Tibial nerve (tissue), 4 donors: ENCODE data around the gene GNL1. TPM values are rescaled to one million over a fixed set of nuclear protein-coding genes. Genes with fewer than 3 reads are reported as not detected.
"Not testable (repeated sequence)": the region's sequence is repeated elsewhere in the genome, so short reads cannot be mapped to it uniquely, and the experiment has no call there.

Experiments used
- DNase-seq, 2 donors: peaks; one replicate each; pipeline ENCODE4 v3.0.0-alpha.2; 2019; ENCODE audit warnings: low spot score in 2 of 2
- H3K27ac ChIP-seq, 4 donors: fragments of 200-600 bp; sonication (generic) in 3 of 4; one replicate each; pipeline ENCODE4 v1.5.1; 2017 to 2019; ENCODE audit warnings: mild to moderate bottlenecking in 1 of 4
- H3K27me3 ChIP-seq, 2 donors: fragments of 200-600 bp; sonication (generic) in 1 of 2; one replicate each; pipeline versions ENCODE4 v1.5.1 to v1.6.0; 2017 to 2019
- H3K36me3 ChIP-seq, 3 donors: fragments of 200-600 bp; sonication (generic); one replicate each; pipeline ENCODE4 v1.5.1; 2018 to 2019
- H3K4me1 ChIP-seq, 4 donors: fragments of 200-600 bp; sonication (generic) in 3 of 4; one replicate each; pipeline ENCODE4 v1.5.1; 2017 to 2019
- H3K4me3 ChIP-seq, 4 donors: fragments of 200-600 bp; sonication (generic) in 3 of 4; one replicate each; pipeline ENCODE4 v1.5.1; 2017 to 2019; ENCODE audit warnings: mild to moderate bottlenecking in 1 of 4, moderate library complexity in 1 of 4
- H3K9me3 ChIP-seq, 4 donors: fragments of 200-600 bp; sonication (generic) in 3 of 4; one replicate each; pipeline ENCODE4 v1.5.1; 2017 to 2019
- EP300 ChIP-seq, 2 donors: sonication (generic); formaldehyde crosslinking; IDR thresholded peaks; one replicate each; pipeline ENCODE4 v1.6.1; 2017; ENCODE audit warnings: antibody characterized with exemption in 2 of 2, mild to moderate bottlenecking in 1 of 2
- POLR2A ChIP-seq, 2 donors: fragments of 450-650 bp; IDR thresholded peaks; one replicate each; pipeline ENCODE4 v1.6.1; 2017; ENCODE audit warnings: antibody characterized with exemption in 2 of 2, mild to moderate bottlenecking in 2 of 2, moderate library complexity in 2 of 2
- WGBS, 2 donors: methylation state at CpG; one replicate each; pipeline ENCODE4 v1.1.5; 2018; 5-methylcytosine and 5-hydroxymethylcytosine counted together
- total RNA-seq, 4 donors: library from RNA; depleted of rRNA; stranded (reverse); fragments of >200 nt; gene quantifications; one replicate each; pipeline ENCODE4 v1.1.0, GENCODE V29; 2016
- TF ChIP-seq, protein P1 (sequence below), 5 experiments: fragments of 200-600 bp in 3 of 5; fragments of 450-650 bp in 2 of 5; sonication (generic) in 3 of 5; IDR thresholded peaks; one replicate each; pipeline ENCODE4 v1.5.1; 2016 to 2019; ENCODE audit warnings: antibody characterized with exemption in 5 of 5, mild to moderate bottlenecking in 3 of 5, moderate library complexity in 2 of 5

The GNL1 gene
- total RNA-seq, 4 donors from 2014 or later = 38.1 to 45.2 (median 44.3) TPM

GRCh38 chr6:30533460-30534294, 22.6 kb downstream of the GNL1 start:
- 78 to 79% methylated on average over 15 of the region's 15 CpGs for WGBS, 2 donors
- no peak overlapping the region for H3K27ac ChIP-seq
- H3K36me3 ChIP-seq = no peaks in the 10 kb centered on the region
- no peak overlapping the region for H3K4me3 ChIP-seq
- H3K9me3 ChIP-seq = no peaks in the 10 kb centered on the region
- no peak for TF ChIP-seq EP300 (IDR thresholded peaks at IDR 0.05)
- TF ChIP-seq POLR2A (IDR thresholded peaks at IDR 0.05) = no peak
- H3K27me3 ChIP-seq = no peaks in the 10 kb centered on the region
- H3K4me1 ChIP-seq = peaks cover 0 to 4% (median 0%) of the 10 kb centered on the region in 4 donors
- DNase-seq = no peak

DNA sequence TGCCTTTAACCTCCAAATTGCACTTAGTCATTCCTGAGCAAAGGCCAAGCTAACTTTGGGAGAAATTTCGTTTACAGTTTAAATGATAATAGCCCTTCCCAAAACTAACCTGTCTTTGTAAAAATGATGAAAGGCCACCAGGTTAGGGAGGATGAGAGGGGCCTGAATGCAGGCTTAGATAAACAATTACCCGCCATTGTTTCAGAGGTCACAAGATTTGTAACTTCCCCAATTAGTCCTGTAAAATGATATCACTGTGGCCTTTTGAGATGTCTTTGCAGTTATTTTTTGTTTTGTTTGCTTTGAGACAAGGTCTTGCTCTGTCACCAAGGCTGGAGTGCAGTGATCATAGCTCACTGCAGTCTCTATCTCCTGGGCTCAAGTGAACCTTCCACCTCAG, 26.3 kb downstream of the GNL1 start:
- Histone ChIP-seq H3K9me3 (no peaks in the 10 kb centered on the region), H3K4me3 (no peak overlapping the region), H3K27me3 (no peaks in the 10 kb centered on the region), H3K36me3 (no peaks in the 10 kb centered on the region), H3K27ac (no peak overlapping the region), H3K4me1 (peaks cover 0 to 12% (median 0%) of the 10 kb centered on the region in 4 donors)
- DNase-seq = no peak
- 52 to 61% methylated on average over 2 of the region's 2 CpGs for WGBS, 2 donors
- TF ChIP-seq, protein P1, sequence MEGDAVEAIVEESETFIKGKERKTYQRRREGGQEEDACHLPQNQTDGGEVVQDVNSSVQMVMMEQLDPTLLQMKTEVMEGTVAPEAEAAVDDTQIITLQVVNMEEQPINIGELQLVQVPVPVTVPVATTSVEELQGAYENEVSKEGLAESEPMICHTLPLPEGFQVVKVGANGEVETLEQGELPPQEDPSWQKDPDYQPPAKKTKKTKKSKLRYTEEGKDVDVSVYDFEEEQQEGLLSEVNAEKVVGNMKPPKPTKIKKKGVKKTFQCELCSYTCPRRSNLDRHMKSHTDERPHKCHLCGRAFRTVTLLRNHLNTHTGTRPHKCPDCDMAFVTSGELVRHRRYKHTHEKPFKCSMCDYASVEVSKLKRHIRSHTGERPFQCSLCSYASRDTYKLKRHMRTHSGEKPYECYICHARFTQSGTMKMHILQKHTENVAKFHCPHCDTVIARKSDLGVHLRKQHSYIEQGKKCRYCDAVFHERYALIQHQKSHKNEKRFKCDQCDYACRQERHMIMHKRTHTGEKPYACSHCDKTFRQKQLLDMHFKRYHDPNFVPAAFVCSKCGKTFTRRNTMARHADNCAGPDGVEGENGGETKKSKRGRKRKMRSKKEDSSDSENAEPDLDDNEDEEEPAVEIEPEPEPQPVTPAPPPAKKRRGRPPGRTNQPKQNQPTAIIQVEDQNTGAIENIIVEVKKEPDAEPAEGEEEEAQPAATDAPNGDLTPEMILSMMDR (IDR thresholded peaks at IDR 0.05) = no peak
- TF ChIP-seq EP300 (IDR thresholded peaks at IDR 0.05) (no peak), POLR2A (IDR thresholded peaks at IDR 0.05) (no peak)

GRCh38 chr6:30529349-30529875, 26.9 kb downstream of the GNL1 start:
- H3K36me3 ChIP-seq, H3K27ac ChIP-seq, H3K4me3 ChIP-seq, H3K27me3 ChIP-seq, H3K9me3 ChIP-seq, DNase-seq: not testable (repeated sequence)
- peaks cover 0 to 12% (median 0%) of the 10 kb centered on the region in 4 donors for H3K4me1 ChIP-seq
- WGBS, 2 donors = 85 to 86% methylated on average over 17 of the region's 17 CpGs

GRCh38 chr6:30526444-30526843, 29.8 kb downstream of the GNL1 start:
- not testable (repeated sequence) for H3K36me3 ChIP-seq, H3K4me3 ChIP-seq, H3K27ac ChIP-seq, DNase-seq, H3K27me3 ChIP-seq, H3K9me3 ChIP-seq
- peaks cover 0 to 12% (median 0%) of the 10 kb centered on the region in 4 donors for H3K4me1 ChIP-seq
- 89% methylated on average over 3 of the region's 3 CpGs for WGBS, 2 donors

GRCh38 chr6:30521952-30522351, 34.3 kb downstream of the GNL1 start:
- not testable (repeated sequence) for H3K36me3 ChIP-seq, H3K27me3 ChIP-seq, DNase-seq, H3K27ac ChIP-seq, H3K9me3 ChIP-seq, H3K4me1 ChIP-seq, H3K4me3 ChIP-seq
- 84 to 88% methylated on average over 5 of the region's 5 CpGs for WGBS, 2 donors

GRCh38 chr6:30521082-30521481, 35.2 kb downstream of the GNL1 start:
- H3K4me1 ChIP-seq, H3K4me3 ChIP-seq, H3K9me3 ChIP-seq, H3K27me3 ChIP-seq, H3K36me3 ChIP-seq, DNase-seq: not testable (repeated sequence)
- WGBS, 2 donors = 72 to 83% methylated on average over 2 to 6 of the region's 7 CpGs
- peak overlapping the region in 1 of 4 donors; percentile 12 for H3K27ac ChIP-seq

GRCh38 chr6:30520522-30520921, 35.8 kb downstream of the GNL1 start:
- H3K9me3 ChIP-seq = peaks cover 0 to 6% (median 0%) of the 10 kb centered on the region in 4 donors
- H3K27me3 ChIP-seq = no peaks in the 10 kb centered on the region
- H3K36me3 ChIP-seq = no peaks in the 10 kb centered on the region
- no peak for DNase-seq
- no peak overlapping the region for H3K4me3 ChIP-seq
- H3K4me1 ChIP-seq = peaks cover 0 to 3% (median 0%) of the 10 kb centered on the region in 4 donors
- no peak for TF ChIP-seq POLR2A (IDR thresholded peaks at IDR 0.05)
- no peak for TF ChIP-seq EP300 (IDR thresholded peaks at IDR 0.05)
- TF ChIP-seq, protein P1 (IDR thresholded peaks at IDR 0.05) = no peak
- WGBS, 2 donors = 90% methylated on average over 6 of the region's 6 CpGs
- H3K27ac ChIP-seq = peak overlapping the region in 1 of 4 donors; percentile 12

DNA sequence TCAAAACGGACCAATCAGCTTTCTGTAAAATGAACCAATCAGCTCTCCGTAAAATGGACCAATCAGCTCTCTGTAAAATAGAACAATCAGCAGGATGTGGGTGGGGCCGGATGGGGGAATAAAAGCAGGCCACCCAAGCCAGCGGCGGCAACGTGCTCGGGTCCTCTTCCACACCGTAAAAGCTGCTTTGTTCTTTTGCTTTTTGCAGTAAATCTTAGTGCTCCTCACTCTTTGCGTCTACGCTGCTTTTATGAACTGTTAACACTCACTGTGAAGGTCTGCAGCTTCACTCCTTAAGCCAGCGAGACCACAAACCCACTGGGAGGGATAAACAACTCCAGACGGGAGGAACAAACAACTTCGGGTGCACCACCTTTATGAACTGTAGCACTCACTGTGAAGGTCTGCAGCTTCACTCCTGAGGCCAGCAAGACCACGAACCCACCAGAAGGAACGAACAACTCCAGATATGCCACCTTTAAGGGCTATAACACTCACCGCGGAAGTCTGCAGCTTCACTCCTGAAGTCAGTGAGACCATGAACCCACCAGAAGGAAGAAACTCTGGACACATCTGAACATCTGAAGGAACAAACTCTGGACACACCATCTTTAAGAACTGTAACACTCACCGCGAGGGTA, 37.7 kb downstream of the GNL1 start:
- not testable (repeated sequence) for H3K9me3 ChIP-seq, H3K4me1 ChIP-seq, DNase-seq, H3K27ac ChIP-seq, H3K27me3 ChIP-seq, H3K4me3 ChIP-seq, H3K36me3 ChIP-seq
- 67 to 68% methylated on average over 19 of the region's 19 CpGs for WGBS, 2 donors

DNA sequence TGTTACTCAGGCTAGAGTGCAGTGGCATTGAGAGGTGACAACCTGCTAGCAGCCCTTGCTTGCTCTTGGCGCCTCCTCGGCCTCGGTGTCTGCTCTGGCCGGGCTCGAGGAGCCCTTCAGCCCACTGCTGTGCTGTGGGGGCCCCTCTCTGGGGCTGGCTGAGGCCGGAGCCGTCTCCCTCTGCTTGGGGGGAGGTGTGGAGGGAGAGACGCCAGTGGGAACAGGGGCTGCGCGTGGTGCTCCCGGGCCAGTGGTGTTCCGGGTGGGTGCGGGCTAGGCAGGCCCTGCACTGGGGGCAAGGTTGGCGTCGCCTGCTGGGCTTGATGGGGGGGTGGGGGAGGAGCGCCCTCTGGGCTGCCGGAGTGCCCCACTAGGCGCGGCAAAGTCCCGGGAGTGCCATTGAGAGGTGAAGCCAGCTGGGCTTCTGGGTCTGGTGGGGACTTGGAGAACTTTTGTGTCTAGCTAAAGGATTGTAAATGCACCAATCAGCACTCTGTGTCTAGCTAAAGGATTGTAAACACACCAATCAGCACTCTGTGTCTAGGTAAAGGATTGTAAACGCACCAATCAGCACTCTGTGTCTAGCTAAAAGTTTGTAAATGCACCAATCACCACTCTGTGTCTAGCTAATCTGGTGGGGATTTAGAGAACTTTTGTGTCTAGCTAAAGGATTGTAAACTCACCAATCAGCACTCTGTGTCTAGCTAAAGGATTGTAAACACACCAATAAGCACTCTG, 38.4 kb downstream of the GNL1 start:
- H3K4me1 ChIP-seq, H3K27me3 ChIP-seq, H3K36me3 ChIP-seq, DNase-seq, H3K4me3 ChIP-seq, H3K9me3 ChIP-seq: not testable (repeated sequence)
- peak overlapping the region in 1 of 4 donors; percentile 87 for H3K27ac ChIP-seq
- WGBS, 2 donors = 89 to 90% methylated on average over 13 to 19 of the region's 21 CpGs

DNA sequence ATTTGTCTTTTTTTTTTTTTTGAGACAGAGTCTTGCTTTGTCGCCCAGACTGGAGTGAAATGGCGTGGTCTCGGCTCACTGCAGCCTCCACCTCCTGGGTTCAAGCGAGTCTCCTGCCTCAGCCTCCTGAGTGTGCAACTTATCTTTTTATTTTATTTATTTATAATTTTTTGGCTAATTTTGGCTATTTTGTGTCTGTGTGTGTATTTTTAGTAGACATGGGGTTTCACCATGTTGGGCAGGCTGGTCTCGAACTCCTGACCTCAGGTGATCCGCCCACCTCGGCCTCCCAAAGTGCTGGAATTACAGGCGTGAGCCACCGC, 39.6 kb downstream of the GNL1 start:
- H3K4me1 ChIP-seq, H3K36me3 ChIP-seq, H3K9me3 ChIP-seq, H3K27me3 ChIP-seq, DNase-seq: not testable (repeated sequence)
- 55 to 58% methylated on average over 9 of the region's 9 CpGs for WGBS, 2 donors
- Histone ChIP-seq H3K4me3 (peak overlapping the region in 3 of 4 donors; percentile 24 to 52 (median 46)), H3K27ac (peak overlapping the region; percentile 49 to 95 (median 90))
